ENCODE data around the gene SMARCD2. TPM values are rescaled to one million over a fixed set of nuclear protein-coding genes. Genes with fewer than 3 reads are reported as not detected.

Gene SMARCD2
- total RNA-seq, 1 donor from 2014 or later = 84.5 TPM

DNA sequence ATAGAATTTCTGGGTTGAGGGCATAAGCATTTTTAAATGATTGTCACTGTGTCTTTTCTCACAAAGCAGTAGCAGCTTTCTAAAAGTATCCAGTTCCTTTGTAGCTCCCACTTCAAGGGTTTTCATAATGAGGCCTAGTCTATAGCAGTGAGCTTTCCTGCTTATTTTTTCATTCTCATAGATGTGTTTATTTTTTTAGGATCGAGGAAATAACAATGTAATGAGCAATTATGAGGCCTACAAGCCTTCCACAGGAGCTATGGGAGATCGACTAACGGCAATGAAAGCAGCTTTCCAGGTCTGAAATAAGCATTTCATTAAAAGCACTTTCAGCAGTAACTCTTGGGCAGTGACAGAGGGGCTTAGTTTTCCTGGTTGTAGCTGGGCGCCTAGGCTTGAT is 25.8 kb downstream of the SMARCD2 start:
- peaks cover 9% of the 10 kb centered on the region for H3K27me3 Mint-ChIP-seq (ENCODE audit: unreplicated experiment)
- no peaks in the 10 kb centered on the region for H3K36me3 Mint-ChIP-seq (ENCODE audit: unreplicated experiment)
- TF ChIP-seq, protein P1, sequence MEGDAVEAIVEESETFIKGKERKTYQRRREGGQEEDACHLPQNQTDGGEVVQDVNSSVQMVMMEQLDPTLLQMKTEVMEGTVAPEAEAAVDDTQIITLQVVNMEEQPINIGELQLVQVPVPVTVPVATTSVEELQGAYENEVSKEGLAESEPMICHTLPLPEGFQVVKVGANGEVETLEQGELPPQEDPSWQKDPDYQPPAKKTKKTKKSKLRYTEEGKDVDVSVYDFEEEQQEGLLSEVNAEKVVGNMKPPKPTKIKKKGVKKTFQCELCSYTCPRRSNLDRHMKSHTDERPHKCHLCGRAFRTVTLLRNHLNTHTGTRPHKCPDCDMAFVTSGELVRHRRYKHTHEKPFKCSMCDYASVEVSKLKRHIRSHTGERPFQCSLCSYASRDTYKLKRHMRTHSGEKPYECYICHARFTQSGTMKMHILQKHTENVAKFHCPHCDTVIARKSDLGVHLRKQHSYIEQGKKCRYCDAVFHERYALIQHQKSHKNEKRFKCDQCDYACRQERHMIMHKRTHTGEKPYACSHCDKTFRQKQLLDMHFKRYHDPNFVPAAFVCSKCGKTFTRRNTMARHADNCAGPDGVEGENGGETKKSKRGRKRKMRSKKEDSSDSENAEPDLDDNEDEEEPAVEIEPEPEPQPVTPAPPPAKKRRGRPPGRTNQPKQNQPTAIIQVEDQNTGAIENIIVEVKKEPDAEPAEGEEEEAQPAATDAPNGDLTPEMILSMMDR (IDR thresholded peaks at IDR 0.05; ENCODE audit: partially characterized antibody, unreplicated experiment) = no peak
- no peak for DNase-seq
- no peak overlapping the region for H3K27ac Mint-ChIP-seq (ENCODE audit: unreplicated experiment)
- H3K4me3 Mint-ChIP-seq (ENCODE audit: unreplicated experiment) = no peak overlapping the region
- peaks cover 5% of the 10 kb centered on the region for H3K9me3 Mint-ChIP-seq (ENCODE audit: unreplicated experiment)
- peaks cover 2% of the 10 kb centered on the region for H3K4me1 Mint-ChIP-seq (ENCODE audit: low read depth, unreplicated experiment)

DNA sequence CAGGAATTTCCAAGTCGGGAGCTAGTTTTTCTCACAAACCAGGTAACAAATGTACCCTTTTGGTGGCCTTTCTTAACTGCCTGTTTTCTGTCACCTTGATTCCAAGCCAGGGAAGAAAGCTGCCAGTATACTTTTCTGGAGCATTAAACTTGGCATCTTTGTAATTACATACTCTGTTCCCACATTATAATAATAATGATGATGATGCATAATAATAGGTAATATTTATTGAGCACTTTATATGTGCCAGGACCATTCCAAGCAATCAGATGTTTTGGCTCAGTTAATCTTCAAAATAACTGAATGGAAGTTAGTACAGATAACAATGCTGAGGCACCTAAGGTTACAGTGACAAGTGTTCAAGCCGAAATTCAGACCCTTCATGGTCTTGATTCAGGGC is 26.4 kb downstream of the SMARCD2 start:
- no peak for DNase-seq
- Mint-ChIP-seq H3K27me3 (ENCODE audit: unreplicated experiment) (peaks cover 9% of the 10 kb centered on the region), H3K36me3 (ENCODE audit: unreplicated experiment) (no peaks in the 10 kb centered on the region), H3K4me3 (ENCODE audit: unreplicated experiment) (no peak overlapping the region), H3K4me1 (ENCODE audit: low read depth, unreplicated experiment) (peaks cover 2% of the 10 kb centered on the region), H3K9me3 (ENCODE audit: unreplicated experiment) (peaks cover 5% of the 10 kb centered on the region), H3K27ac (ENCODE audit: unreplicated experiment) (no peak overlapping the region)
- TF ChIP-seq, protein P1 (IDR thresholded peaks at IDR 0.05; ENCODE audit: partially characterized antibody, unreplicated experiment) = no peak

DNA sequence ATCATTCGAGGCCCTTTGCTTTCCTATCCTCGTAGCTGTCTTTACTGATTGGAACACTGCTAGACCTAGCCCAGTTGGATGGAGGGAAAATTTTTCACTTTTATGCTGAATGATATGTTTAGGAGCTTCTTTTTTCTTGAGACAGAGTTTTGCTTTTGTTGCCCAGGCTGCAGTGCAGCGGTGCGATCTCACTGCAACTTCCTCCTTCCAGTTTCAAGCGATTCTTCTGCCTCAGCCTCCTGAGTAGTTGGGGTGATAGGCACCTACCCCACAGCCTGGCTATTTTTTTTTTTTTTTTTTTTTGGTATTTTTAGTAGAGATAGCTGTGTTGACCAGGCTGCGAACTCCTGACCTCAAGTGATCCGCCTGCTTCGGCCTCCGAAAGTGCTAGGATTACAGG is 32.5 kb downstream of the SMARCD2 start:
- DNase-seq = no peak
- no peaks in the 10 kb centered on the region for H3K9me3 Mint-ChIP-seq (ENCODE audit: unreplicated experiment)
- no peaks in the 10 kb centered on the region for H3K36me3 Mint-ChIP-seq (ENCODE audit: unreplicated experiment)
- H3K4me1 Mint-ChIP-seq (ENCODE audit: low read depth, unreplicated experiment) = no peaks in the 10 kb centered on the region
- H3K4me3 Mint-ChIP-seq (ENCODE audit: unreplicated experiment) = no peak overlapping the region
- no peak overlapping the region for H3K27ac Mint-ChIP-seq (ENCODE audit: unreplicated experiment)
- H3K27me3 Mint-ChIP-seq (ENCODE audit: unreplicated experiment) = no peaks in the 10 kb centered on the region
- TF ChIP-seq, protein P1 (IDR thresholded peaks at IDR 0.05; ENCODE audit: partially characterized antibody, unreplicated experiment) = no peak

DNA sequence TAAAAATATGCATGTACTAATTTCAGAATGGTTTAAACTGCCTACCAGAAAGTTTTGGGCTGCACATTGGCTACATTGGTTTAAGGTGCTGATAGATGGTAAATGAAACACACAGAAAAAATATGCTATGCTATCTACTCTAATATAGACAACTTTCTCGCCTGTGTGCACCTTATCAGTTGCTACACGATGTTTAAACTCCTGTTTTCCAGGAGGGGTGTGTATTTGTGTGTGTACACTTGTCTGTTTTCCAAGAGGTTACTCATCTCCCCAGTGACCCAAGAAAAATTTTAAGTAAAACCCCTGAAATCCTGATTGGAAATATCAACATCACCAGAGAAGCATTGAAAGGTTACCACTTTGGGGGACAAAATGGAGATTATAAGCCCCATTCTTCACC is 36.9 kb downstream of the SMARCD2 start:
- H3K27ac Mint-ChIP-seq (ENCODE audit: unreplicated experiment) = no peak overlapping the region
- H3K4me3 Mint-ChIP-seq (ENCODE audit: unreplicated experiment) = no peak overlapping the region
- no peak for DNase-seq
- TF ChIP-seq, protein P1 (IDR thresholded peaks at IDR 0.05; ENCODE audit: partially characterized antibody, unreplicated experiment) = no peak
- H3K9me3 Mint-ChIP-seq (ENCODE audit: unreplicated experiment) = no peaks in the 10 kb centered on the region
- H3K27me3 Mint-ChIP-seq (ENCODE audit: unreplicated experiment) = no peaks in the 10 kb centered on the region
- H3K4me1 Mint-ChIP-seq (ENCODE audit: low read depth, unreplicated experiment) = no peaks in the 10 kb centered on the region
- H3K36me3 Mint-ChIP-seq (ENCODE audit: unreplicated experiment) = no peaks in the 10 kb centered on the region

DNA sequence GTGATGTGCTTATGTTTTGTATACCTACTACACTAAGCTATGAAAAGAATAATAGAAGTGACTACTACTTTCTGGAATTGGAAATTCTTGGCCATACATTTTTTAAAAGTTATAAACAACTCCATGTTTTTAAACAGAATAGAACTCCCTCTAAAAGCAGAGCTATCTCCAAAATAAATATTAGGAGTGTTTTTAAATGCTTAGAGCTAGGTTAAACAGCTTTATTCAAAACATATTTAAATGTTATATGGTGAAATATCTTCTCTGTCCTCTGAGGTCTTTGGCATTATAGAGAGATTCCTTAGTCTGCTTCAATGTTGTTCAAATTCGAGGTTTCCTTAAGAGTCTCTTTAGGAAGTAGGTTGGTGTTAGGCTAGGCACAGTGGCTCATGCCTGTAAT is 38.2 kb downstream of the SMARCD2 start:
- H3K9me3 Mint-ChIP-seq (ENCODE audit: unreplicated experiment) = no peaks in the 10 kb centered on the region
- no peaks in the 10 kb centered on the region for H3K4me1 Mint-ChIP-seq (ENCODE audit: low read depth, unreplicated experiment)
- no peak overlapping the region for H3K27ac Mint-ChIP-seq (ENCODE audit: unreplicated experiment)
- no peak overlapping the region for H3K4me3 Mint-ChIP-seq (ENCODE audit: unreplicated experiment)
- H3K27me3 Mint-ChIP-seq (ENCODE audit: unreplicated experiment) = no peaks in the 10 kb centered on the region
- TF ChIP-seq, protein P1 (IDR thresholded peaks at IDR 0.05; ENCODE audit: partially characterized antibody, unreplicated experiment) = no peak
- no peaks in the 10 kb centered on the region for H3K36me3 Mint-ChIP-seq (ENCODE audit: unreplicated experiment)
- DNase-seq = no peak

Data from glutamatergic neuron (in vitro differentiated cells).